Hepatocyte (in vitro differentiated cells): ENCODE data around the gene COL4A1.

Experiments
- EZH2 ChIP-seq: fragments of 200-600 bp; sonication (generic); IDR thresholded peaks from 2 replicates; pipeline ENCODE4 v1.6.1; 2016; ENCODE audit warnings: antibody characterized with exemption, mild to moderate bottlenecking, borderline replicate concordance
- TF ChIP-seq, protein P1 (sequence below): fragments of 200-600 bp; sonication (generic); IDR thresholded peaks from 2 replicates; pipeline ENCODE4 v1.5.1; 2016; ENCODE audit warnings: antibody characterized with exemption, mild to moderate bottlenecking; ENCODE audit not compliant: poor library complexity

DNA sequence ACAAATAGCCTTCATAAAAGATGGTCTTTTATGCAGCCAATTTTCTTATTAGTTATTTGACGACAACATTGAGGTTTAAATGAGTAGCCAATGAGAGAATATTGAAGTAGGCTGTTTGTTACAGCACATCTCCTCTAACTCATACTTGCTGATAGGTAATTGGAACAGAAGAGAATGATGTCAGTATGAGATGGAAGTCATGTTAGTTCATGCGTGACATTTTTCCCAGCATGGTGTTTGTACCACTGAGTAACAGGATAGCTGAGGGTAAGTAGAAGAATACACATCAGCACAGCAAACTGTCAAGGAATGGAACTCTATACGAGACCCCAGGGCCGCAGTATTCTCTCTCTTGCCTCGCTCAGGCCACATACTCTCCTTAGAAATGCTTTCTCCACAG is 37.4 kb upstream of the COL4A1 start:
- TF ChIP-seq, protein P1, sequence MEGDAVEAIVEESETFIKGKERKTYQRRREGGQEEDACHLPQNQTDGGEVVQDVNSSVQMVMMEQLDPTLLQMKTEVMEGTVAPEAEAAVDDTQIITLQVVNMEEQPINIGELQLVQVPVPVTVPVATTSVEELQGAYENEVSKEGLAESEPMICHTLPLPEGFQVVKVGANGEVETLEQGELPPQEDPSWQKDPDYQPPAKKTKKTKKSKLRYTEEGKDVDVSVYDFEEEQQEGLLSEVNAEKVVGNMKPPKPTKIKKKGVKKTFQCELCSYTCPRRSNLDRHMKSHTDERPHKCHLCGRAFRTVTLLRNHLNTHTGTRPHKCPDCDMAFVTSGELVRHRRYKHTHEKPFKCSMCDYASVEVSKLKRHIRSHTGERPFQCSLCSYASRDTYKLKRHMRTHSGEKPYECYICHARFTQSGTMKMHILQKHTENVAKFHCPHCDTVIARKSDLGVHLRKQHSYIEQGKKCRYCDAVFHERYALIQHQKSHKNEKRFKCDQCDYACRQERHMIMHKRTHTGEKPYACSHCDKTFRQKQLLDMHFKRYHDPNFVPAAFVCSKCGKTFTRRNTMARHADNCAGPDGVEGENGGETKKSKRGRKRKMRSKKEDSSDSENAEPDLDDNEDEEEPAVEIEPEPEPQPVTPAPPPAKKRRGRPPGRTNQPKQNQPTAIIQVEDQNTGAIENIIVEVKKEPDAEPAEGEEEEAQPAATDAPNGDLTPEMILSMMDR = no peak
- TF ChIP-seq EZH2 = no peak
